Activated CD4-positive, alpha-beta memory T cell treated with anti-CD3 and anti-CD28 coated beads, Interleukin-2, amount 10 ng/mL, durations not matched to agents 7 days and 5 days (primary cell): ENCODE results near the gene FARP1. TPM values are rescaled to one million over a fixed set of nuclear protein-coding genes. Genes with fewer than 3 reads are reported as not detected.
"Not testable (repeated sequence)": the region's sequence is repeated elsewhere in the genome, so short reads cannot be mapped to it uniquely, and the experiment has no call there.

Experiments
- CTCF ChIA-PET: fragments of 350-600 bp; sonication (Branson Sonifier 250); formaldehyde crosslinking; loops from one replicate; lab custom pipeline; 2021; ENCODE audit warnings: antibody characterized with exemption, inconsistent platforms; lab: Charles Lee
- POLR2A ChIA-PET: fragments of 350-600 bp; sonication (Branson Sonifier 250); formaldehyde crosslinking; loops from one replicate; lab custom pipeline; 2021; ENCODE audit warnings: antibody characterized with exemption; lab: Charles Lee
- DNase-seq: peaks from one replicate; pipeline ENCODE4 v3.0.0-alpha.2; 2020
- H3K27ac Mint-ChIP-seq: one replicate; pipeline ENCODE4 v1.8.0; 2021; ENCODE audit warnings: mild to moderate bottlenecking, mixed read lengths
- H3K27me3 Mint-ChIP-seq: one replicate; pipeline ENCODE4 v1.8.0; 2021; ENCODE audit warnings: mixed read lengths
- H3K36me3 Mint-ChIP-seq: one replicate; pipeline ENCODE4 v1.8.0; 2021; ENCODE audit warnings: low read depth, mixed read lengths
- H3K4me1 Mint-ChIP-seq: one replicate; pipeline ENCODE4 v1.8.0; 2021; ENCODE audit warnings: mixed read lengths
- H3K4me3 Mint-ChIP-seq: one replicate; pipeline ENCODE4 v1.8.0; 2021; ENCODE audit warnings: mild to moderate bottlenecking, mixed read lengths
- H3K9me3 Mint-ChIP-seq: one replicate; pipeline ENCODE4 v1.8.0; 2021; ENCODE audit warnings: mixed read lengths
- total RNA-seq, 2 experiments: library from RNA; stranded (reverse); gene quantifications; one replicate each; pipeline ENCODE4 v1.2.3, GENCODE V29; 2021

Gene FARP1
- total RNA-seq, 2 experiments from 2014 or later, result 0.50 to 0.75 TPM

DNA sequence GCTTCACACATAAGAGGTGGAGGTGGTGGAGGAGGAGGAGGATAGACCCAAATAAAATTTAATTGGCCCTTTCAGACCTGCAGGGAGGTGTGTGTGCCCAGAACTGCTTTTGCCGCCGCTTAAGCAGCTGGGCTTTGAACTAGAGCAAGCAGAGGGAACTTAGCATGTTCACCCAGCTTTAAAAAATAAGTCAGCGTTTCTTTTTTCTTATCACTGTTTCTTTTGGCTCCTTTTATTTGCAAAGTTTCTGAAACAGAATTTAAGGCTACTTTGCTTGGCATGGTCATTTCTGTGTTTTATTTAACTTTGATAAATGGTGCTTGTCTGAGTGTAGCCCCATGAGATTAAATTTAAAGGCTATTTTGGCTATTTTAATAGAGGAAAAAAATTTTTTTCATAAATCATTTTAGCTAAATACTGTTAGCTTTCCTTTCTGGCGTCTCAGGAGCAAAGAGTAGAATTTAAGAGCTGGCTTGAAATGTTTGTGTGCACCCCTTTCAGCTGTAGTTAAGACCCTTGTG lies 77.4 kb downstream of the FARP1 start:
- CTCF ChIA-PET, result no interaction called here
- no peak for DNase-seq
- peaks cover 1% of the 10 kb centered on the region for H3K27me3 Mint-ChIP-seq
- no peaks in the 10 kb centered on the region for H3K4me1 Mint-ChIP-seq
- no peaks in the 10 kb centered on the region for H3K9me3 Mint-ChIP-seq
- H3K4me3 Mint-ChIP-seq, result no peak overlapping the region
- H3K36me3 Mint-ChIP-seq, result no peaks in the 10 kb centered on the region
- POLR2A ChIA-PET, result no interaction called here
- no peak overlapping the region for H3K27ac Mint-ChIP-seq

DNA sequence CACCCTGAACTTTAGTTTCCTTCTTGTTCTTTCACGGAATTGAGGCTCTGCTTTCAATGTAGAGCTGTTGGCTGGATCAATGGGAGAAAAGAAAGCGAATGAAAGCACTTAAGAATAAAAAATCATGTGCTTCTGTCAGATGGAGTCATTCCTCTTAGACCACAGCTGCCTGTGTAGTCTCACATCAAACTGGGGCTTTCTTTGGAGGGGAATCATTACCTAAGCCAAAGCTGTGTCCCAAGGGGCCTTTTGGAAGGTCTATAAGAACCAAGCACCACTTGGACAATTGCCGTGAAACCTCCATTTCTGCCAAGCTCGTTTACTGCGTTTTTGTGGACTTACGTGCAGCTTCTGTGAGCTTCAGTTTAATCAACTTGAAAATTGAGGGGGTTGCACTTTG lies 78.3 kb downstream of the FARP1 start:
- DNase-seq, result no peak
- ChIA-PET CTCF (no interaction called here), POLR2A (no interaction called here)
- Mint-ChIP-seq H3K4me3 (no peak overlapping the region), H3K4me1 (no peaks in the 10 kb centered on the region), H3K27me3 (peaks cover 1% of the 10 kb centered on the region), H3K27ac (no peak overlapping the region), H3K9me3 (no peaks in the 10 kb centered on the region), H3K36me3 (no peaks in the 10 kb centered on the region)

DNA sequence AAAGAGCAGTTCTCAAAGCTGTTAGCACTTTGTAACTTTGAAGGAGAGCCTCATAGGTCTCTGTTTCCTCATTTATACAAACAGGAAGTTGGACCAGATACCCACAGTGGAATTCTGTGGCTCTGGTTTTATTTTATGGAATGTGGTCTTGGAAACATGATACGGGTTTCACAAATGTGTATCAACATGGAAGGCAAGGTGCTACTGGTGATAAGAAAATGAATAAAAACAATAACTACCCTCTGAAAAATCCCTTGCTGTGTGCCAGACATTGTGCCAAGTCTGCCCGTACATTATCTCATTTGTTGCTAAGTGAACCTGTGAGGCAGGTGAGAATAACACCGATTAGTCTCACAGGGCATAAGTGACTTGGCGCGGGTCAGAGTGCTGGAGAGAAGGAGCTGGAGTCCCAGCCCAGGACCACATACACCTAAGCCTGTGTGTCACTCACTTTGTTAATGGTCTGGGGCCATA lies 79.2 kb downstream of the FARP1 start:
- no peak for DNase-seq
- Mint-ChIP-seq H3K36me3 (no peaks in the 10 kb centered on the region), H3K4me1 (no peaks in the 10 kb centered on the region), H3K27me3 (peaks cover 1% of the 10 kb centered on the region), H3K27ac (no peak overlapping the region), H3K9me3 (no peaks in the 10 kb centered on the region), H3K4me3 (no peak overlapping the region)
- CTCF ChIA-PET, result no interaction called here
- POLR2A ChIA-PET, result no interaction called here

DNA sequence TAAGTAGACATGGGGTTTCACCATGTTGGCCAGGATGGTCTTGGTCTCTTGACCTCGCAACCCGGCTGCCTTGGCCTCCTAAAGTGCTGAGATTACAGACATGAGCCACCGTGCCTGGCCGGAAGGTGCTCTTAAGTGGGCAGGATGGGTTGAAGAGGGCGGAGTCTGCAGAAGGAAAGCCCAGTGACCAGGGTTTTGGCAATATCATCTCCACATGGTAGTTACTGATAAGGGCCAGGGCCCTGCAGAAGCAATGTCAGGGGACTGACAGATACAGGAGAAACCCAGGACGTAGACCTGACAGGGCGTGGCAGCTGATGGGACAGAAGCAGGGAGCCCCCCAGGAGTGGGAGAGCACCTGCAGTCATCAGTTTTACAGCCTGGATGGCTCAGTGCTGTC lies 79.9 kb downstream of the FARP1 start:
- no peaks in the 10 kb centered on the region for H3K9me3 Mint-ChIP-seq
- no peak overlapping the region for H3K27ac Mint-ChIP-seq
- CTCF ChIA-PET, result no interaction called here
- H3K36me3 Mint-ChIP-seq, result no peaks in the 10 kb centered on the region
- H3K4me3 Mint-ChIP-seq, result no peak overlapping the region
- peaks cover 2% of the 10 kb centered on the region for H3K27me3 Mint-ChIP-seq
- POLR2A ChIA-PET, result no interaction called here
- DNase-seq, result no peak
- no peaks in the 10 kb centered on the region for H3K4me1 Mint-ChIP-seq

DNA sequence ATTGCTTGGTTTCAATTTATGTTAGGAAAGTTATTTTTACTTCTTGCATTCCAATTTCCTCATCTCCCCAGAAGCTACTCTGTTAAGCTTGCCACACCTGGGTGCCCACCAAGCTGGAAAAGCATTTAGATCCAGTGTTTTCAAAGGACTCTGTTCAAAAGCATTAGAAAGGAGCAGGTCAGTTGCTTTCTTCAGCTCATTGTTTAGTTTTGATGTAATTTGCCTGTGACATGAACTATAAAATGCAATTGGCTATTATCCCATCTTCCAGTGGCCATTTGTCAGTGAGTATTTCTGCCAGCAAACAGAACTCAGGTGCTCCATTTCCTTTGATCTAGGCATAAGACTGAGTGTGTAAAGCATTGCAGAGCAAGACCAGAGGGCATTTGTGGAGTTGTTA lies 80.8 kb downstream of the FARP1 start:
- Mint-ChIP-seq H3K27ac (no peak overlapping the region), H3K4me1 (no peaks in the 10 kb centered on the region), H3K27me3 (peaks cover 1% of the 10 kb centered on the region), H3K4me3 (no peak overlapping the region), H3K36me3 (no peaks in the 10 kb centered on the region), H3K9me3 (no peaks in the 10 kb centered on the region)
- DNase-seq, result no peak
- ChIA-PET POLR2A (no interaction called here), CTCF (no interaction called here)

DNA sequence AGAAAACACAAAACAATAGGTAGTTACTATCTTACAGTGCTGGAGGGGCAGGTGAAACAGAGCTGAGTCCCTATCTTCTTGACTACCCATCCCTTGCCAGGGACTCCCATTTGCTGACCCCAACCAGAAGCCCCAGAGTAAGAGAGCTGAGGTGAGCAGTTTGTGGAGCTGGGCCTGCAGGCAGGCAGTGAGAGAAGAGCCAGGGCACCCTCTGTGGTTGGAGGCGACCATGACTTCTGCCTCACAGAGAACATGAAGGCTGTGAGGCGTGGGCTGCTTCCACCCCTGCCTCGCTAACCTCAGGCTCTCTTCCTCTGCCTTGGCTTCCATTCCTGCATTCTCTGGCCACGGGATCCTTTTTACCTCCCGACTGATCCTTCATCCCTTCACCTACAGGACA lies 81.7 kb downstream of the FARP1 start:
- ChIA-PET POLR2A (no interaction called here), CTCF (no interaction called here)
- Mint-ChIP-seq H3K27me3 (peaks cover 1% of the 10 kb centered on the region), H3K27ac (no peak overlapping the region), H3K36me3 (no peaks in the 10 kb centered on the region), H3K4me3 (no peak overlapping the region), H3K9me3 (no peaks in the 10 kb centered on the region), H3K4me1 (no peaks in the 10 kb centered on the region)
- DNase-seq, result no peak

DNA sequence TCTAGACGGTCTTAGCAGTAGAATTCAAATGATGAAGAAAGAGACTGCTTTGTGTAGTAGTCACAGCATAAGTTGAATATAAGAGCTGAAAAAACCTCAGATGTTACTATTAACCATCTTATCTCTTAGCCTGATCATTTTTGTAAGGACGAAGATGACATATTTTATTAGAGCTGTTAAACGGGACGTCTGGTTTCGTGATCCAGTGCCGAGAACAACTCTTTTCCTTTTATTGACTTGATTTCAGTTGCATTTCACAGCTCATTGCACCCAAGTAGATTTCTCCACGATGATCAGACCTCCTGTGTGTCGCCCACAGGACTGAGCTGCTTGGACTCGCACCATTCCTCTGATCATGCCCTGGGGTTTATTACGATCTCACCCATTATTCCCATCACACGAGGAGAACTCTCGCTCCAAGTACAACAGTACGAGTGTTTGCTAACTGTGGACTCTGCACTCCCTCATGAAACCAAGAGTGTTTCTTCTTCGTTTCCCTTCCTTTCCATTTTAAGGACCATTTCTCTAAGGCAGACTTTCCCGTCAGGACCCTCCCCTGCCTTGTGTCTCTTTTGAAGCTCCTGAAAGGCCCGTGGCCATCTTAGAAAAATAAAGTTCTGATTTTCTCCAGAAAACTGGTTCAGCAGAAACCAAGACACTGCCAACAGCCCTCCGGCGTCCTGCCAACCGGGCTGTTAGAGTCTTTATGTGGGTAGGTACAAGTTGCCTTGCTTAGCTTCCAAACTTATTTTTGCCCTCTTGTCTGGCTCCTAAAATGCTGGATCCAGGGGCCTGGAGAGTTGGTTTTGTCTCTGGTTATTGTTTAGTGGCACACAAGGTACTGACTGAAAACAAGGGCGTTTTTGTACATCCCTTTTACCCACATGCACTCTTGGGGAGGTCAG lies 82.4 kb downstream of the FARP1 start:
- ChIA-PET CTCF (no interaction called here), POLR2A (no interaction called here)
- Mint-ChIP-seq H3K36me3 (no peaks in the 10 kb centered on the region), H3K27me3 (peaks cover 1% of the 10 kb centered on the region), H3K4me3 (no peak overlapping the region), H3K4me1 (no peaks in the 10 kb centered on the region), H3K9me3 (no peaks in the 10 kb centered on the region), H3K27ac (no peak overlapping the region)
- no peak for DNase-seq

DNA sequence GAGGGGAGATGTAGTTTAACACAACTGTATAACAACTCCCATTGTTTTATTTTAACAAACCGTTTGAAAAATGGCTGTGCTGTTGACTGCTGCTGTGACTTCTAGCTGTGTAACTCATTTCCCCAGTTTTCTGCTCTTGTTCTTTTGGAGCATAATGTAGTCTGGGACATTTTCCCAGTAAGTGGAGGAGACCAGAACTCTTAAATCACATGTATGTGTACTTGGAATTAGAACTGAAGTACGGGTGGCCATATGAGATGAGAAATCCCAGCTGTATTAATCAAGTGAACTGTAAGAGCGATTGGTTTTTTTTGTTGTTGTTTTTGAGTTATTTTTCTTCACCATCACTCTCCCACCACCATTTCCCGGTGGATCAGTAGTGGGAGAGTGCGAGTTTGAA lies 83.6 kb downstream of the FARP1 start:
- CTCF ChIA-PET, result no interaction called here
- Mint-ChIP-seq H3K36me3 (no peaks in the 10 kb centered on the region), H3K9me3 (peaks cover 2% of the 10 kb centered on the region), H3K27ac (no peak overlapping the region), H3K4me3 (no peak overlapping the region), H3K4me1 (no peaks in the 10 kb centered on the region), H3K27me3 (peaks cover 1% of the 10 kb centered on the region)
- POLR2A ChIA-PET, result no interaction called here
- DNase-seq, result no peak

DNA sequence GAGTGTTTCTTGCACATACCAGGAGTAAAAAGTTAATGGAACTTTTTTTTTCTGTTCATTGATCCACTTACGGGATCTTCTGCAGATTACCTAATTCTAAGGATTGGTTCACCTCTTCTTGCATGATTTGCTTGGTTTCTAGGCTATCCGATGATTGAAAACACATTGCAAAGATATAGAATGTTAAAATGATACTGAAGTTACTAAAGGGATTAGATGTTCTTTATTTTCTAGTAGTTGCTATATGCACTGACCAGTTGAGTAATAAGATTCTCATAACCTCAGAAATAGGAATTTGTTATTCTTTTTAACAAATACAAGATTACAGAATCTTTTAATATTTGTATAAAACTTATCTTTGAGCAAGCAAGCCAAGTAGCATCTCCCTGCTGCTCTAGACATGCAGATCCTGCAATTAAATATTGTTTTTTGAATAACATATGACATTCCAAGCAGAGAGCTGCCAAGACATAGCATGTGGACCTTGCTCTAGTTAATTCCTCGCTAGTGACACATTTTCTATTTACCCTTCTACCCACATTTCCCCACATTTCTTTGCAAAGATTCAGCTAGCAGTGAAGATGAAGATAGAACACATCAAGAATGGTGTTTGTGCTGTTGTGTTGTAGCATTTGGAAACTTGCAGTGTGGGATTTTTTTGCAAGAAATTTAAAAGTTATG lies 85.9 kb downstream of the FARP1 start:
- Mint-ChIP-seq H3K27me3 (peaks cover 1% of the 10 kb centered on the region), H3K4me3 (no peak overlapping the region), H3K4me1 (no peaks in the 10 kb centered on the region), H3K27ac (no peak overlapping the region), H3K9me3 (peaks cover 2% of the 10 kb centered on the region), H3K36me3 (no peaks in the 10 kb centered on the region)
- CTCF ChIA-PET, result no interaction called here
- no peak for DNase-seq
- POLR2A ChIA-PET, result no interaction called here

DNA sequence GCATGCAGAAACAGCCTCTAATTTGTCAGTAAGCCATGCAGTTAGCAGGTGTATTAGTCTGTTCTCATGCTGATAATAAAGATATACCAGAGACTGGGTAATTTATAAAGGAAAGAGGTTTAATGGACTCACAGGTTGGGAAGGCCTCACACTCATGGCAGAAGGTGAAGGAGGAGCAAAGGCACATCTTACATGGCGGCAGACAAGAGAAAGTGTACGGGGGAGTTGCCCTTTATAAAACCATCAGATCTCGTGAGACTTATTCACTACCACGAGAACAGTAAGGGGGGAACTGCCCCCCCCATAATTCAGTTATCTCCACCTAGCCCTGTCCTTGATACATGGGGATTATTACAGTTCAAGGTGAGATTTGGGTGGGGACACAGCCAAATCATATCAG lies 87.9 kb downstream of the FARP1 start:
- H3K27me3 Mint-ChIP-seq, CTCF ChIA-PET, H3K4me3 Mint-ChIP-seq, POLR2A ChIA-PET, H3K36me3 Mint-ChIP-seq, H3K9me3 Mint-ChIP-seq, H3K4me1 Mint-ChIP-seq, DNase-seq, H3K27ac Mint-ChIP-seq: not testable (repeated sequence)

DNA sequence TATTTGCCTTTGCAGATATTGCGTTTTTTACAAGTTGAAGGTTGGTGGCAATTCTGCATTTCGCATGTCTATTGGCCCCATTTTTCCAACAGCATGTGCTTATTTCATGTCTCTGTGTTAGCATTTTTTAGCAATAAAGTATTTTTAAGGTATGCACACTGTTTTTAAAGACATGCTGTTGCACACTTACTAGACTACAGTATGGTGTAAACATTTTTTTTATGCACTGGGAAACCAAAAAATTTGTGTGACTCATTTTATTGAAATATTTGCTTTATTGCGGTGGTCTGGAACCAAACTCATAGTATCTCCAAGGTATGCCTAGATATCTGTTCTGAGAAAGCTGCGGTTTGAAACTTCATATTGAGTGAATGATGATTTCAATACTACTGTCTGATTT lies 89.6 kb downstream of the FARP1 start:
- peaks cover 1% of the 10 kb centered on the region for H3K27me3 Mint-ChIP-seq
- H3K9me3 Mint-ChIP-seq, result peaks cover 2% of the 10 kb centered on the region
- no peaks in the 10 kb centered on the region for H3K36me3 Mint-ChIP-seq
- no peaks in the 10 kb centered on the region for H3K4me1 Mint-ChIP-seq
- CTCF ChIA-PET, result no interaction called here
- no peak for DNase-seq
- no peak overlapping the region for H3K4me3 Mint-ChIP-seq
- POLR2A ChIA-PET, result no interaction called here
- no peak overlapping the region for H3K27ac Mint-ChIP-seq

DNA sequence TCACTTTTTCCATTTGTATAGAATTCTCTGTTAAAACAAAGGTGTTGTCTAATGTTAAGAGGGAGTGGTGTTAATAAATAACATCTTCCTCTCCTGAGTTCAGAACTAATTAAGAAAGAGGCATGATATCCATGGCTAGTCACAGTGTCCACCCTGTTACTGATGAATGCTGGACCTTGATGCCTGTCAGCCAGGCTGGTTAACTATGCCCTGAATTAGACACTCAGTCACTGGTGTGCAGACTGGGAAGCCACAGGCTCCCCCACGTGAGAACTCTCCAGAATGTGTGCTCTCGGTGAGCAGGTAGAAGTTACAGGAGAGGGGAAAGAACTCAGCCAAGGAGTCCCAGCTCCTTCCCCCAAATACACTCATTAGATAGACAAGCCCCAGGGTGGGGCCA lies 90.2 kb downstream of the FARP1 start:
- ChIA-PET CTCF (no interaction called here), POLR2A (no interaction called here)
- H3K9me3 Mint-ChIP-seq, result peaks cover 2% of the 10 kb centered on the region

DNA sequence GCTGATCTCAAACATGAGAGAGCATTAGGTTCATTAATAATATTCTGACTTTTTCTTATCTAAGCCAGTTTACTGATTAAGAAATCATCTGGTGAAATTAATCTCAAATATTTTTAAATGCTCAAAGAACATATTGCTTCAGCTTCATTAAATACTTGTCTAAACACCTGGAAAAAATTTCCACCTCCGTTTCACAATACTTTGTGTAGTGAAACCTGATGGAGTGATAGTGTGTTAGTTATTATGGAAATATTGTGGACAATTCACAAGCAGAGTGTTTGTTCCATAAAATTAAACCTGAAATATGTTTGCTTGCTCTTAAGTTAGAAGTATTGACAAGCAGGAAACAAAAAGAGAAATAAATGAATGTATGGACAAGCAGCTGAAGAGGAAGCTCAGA lies 91.5 kb downstream of the FARP1 start:
- POLR2A ChIA-PET, result no interaction called here
- no peaks in the 10 kb centered on the region for H3K27me3 Mint-ChIP-seq

More for the DNA sequence above, 90.2 kb downstream of the FARP1 start:
- no peaks in the 10 kb centered on the region for H3K36me3 Mint-ChIP-seq
- H3K4me3 Mint-ChIP-seq, result no peak overlapping the region
- H3K27me3 Mint-ChIP-seq, result no peaks in the 10 kb centered on the region
- no peak overlapping the region for H3K27ac Mint-ChIP-seq
- no peak for DNase-seq
- no peaks in the 10 kb centered on the region for H3K4me1 Mint-ChIP-seq

More for the DNA sequence above, 91.5 kb downstream of the FARP1 start:
- CTCF ChIA-PET, result no interaction called here
- no peak for DNase-seq
- no peaks in the 10 kb centered on the region for H3K36me3 Mint-ChIP-seq
- no peak overlapping the region for H3K4me3 Mint-ChIP-seq
- H3K9me3 Mint-ChIP-seq, result peaks cover 2% of the 10 kb centered on the region
- H3K4me1 Mint-ChIP-seq, result no peaks in the 10 kb centered on the region
- no peak overlapping the region for H3K27ac Mint-ChIP-seq
